ENCODE data around the gene ARHGAP24.

DNA sequence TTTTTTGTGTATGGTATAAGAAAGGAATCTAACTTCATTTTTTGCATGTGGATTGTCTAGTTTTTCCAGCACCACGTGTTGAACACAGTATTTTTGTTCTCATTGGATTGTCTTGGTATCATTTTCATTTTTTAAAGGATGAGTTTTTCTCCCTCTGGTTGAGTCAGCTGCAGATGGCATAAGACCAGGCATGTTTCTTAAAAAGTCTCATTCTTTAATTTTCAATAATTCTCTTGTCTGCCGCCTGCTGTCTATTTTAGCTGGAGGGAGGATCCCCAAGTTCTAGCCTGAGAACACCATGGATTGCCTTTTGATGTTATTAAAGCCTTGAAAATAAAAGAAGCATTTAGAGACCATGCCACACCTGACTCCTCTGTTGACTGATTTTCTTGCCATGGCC lies 263.8 kb downstream of the ARHGAP24 start:
- TF ChIP-seq, protein P1, sequence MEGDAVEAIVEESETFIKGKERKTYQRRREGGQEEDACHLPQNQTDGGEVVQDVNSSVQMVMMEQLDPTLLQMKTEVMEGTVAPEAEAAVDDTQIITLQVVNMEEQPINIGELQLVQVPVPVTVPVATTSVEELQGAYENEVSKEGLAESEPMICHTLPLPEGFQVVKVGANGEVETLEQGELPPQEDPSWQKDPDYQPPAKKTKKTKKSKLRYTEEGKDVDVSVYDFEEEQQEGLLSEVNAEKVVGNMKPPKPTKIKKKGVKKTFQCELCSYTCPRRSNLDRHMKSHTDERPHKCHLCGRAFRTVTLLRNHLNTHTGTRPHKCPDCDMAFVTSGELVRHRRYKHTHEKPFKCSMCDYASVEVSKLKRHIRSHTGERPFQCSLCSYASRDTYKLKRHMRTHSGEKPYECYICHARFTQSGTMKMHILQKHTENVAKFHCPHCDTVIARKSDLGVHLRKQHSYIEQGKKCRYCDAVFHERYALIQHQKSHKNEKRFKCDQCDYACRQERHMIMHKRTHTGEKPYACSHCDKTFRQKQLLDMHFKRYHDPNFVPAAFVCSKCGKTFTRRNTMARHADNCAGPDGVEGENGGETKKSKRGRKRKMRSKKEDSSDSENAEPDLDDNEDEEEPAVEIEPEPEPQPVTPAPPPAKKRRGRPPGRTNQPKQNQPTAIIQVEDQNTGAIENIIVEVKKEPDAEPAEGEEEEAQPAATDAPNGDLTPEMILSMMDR (IDR thresholded peaks at IDR 0.05): no peak
- TF ChIP-seq YY1 (IDR thresholded peaks at IDR 0.05; ENCODE audit: low read depth): no peak
- no peak for TF ChIP-seq POLR2AphosphoS5 (IDR thresholded peaks at IDR 0.05; ENCODE audit: low read depth, low read length)
- no peak for TF ChIP-seq NRF1 (IDR thresholded peaks at IDR 0.05; ENCODE audit: low read depth, low read length)
- no peak for TF ChIP-seq SMC3 (IDR thresholded peaks at IDR 0.05; ENCODE audit: low read depth, low read length)
- TF ChIP-seq FOXJ3 (CRISPR knock-in tag; IDR thresholded peaks at IDR 0.05): no peak
- no peak for TF ChIP-seq EP300 (IDR thresholded peaks at IDR 0.05; ENCODE audit: borderline replicate concordance in 1 of 2, low read depth in 1 of 2, low read length in 1 of 2)
- TF ChIP-seq, protein P2, sequence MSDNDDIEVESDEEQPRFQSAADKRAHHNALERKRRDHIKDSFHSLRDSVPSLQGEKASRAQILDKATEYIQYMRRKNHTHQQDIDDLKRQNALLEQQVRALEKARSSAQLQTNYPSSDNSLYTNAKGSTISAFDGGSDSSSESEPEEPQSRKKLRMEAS (IDR thresholded peaks at IDR 0.05; ENCODE audit: low read depth): no peak
- TF ChIP-seq EZH2phosphoT487 (IDR thresholded peaks at IDR 0.05; ENCODE audit: borderline replicate concordance, low read depth): no peak
- no peak for TF ChIP-seq CHD2 (IDR thresholded peaks at IDR 0.05; ENCODE audit: low read length, partially characterized antibody)
- no peak for TF ChIP-seq TAF1 (IDR thresholded peaks at IDR 0.05; ENCODE audit: borderline replicate concordance, low read depth, low read length)
- TF ChIP-seq, protein P3, sequence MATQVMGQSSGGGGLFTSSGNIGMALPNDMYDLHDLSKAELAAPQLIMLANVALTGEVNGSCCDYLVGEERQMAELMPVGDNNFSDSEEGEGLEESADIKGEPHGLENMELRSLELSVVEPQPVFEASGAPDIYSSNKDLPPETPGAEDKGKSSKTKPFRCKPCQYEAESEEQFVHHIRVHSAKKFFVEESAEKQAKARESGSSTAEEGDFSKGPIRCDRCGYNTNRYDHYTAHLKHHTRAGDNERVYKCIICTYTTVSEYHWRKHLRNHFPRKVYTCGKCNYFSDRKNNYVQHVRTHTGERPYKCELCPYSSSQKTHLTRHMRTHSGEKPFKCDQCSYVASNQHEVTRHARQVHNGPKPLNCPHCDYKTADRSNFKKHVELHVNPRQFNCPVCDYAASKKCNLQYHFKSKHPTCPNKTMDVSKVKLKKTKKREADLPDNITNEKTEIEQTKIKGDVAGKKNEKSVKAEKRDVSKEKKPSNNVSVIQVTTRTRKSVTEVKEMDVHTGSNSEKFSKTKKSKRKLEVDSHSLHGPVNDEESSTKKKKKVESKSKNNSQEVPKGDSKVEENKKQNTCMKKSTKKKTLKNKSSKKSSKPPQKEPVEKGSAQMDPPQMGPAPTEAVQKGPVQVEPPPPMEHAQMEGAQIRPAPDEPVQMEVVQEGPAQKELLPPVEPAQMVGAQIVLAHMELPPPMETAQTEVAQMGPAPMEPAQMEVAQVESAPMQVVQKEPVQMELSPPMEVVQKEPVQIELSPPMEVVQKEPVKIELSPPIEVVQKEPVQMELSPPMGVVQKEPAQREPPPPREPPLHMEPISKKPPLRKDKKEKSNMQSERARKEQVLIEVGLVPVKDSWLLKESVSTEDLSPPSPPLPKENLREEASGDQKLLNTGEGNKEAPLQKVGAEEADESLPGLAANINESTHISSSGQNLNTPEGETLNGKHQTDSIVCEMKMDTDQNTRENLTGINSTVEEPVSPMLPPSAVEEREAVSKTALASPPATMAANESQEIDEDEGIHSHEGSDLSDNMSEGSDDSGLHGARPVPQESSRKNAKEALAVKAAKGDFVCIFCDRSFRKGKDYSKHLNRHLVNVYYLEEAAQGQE (IDR thresholded peaks at IDR 0.05; ENCODE audit: low read depth, low read length): no peak
- TF ChIP-seq, protein P4, sequence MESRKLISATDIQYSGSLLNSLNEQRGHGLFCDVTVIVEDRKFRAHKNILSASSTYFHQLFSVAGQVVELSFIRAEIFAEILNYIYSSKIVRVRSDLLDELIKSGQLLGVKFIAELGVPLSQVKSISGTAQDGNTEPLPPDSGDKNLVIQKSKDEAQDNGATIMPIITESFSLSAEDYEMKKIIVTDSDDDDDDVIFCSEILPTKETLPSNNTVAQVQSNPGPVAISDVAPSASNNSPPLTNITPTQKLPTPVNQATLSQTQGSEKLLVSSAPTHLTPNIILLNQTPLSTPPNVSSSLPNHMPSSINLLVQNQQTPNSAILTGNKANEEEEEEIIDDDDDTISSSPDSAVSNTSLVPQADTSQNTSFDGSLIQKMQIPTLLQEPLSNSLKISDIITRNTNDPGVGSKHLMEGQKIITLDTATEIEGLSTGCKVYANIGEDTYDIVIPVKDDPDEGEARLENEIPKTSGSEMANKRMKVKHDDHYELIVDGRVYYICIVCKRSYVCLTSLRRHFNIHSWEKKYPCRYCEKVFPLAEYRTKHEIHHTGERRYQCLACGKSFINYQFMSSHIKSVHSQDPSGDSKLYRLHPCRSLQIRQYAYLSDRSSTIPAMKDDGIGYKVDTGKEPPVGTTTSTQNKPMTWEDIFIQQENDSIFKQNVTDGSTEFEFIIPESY (IDR thresholded peaks at IDR 0.05; ENCODE audit: borderline replicate concordance, low read depth): no peak
- TF ChIP-seq RFX5 (IDR thresholded peaks at IDR 0.05; ENCODE audit: low read length): no peak

Measured in SK-N-SH (cell line).